HCT116 (cell line): ENCODE measurements around the gene LINS1. TPM values are rescaled to one million over a fixed set of nuclear protein-coding genes. Genes with fewer than 3 reads are reported as not detected.

ENCODE experiments used
- ATAC-seq: fragments of 200-7000 bp; cut with Tn5 transposase; 2 replicates; pipeline ENCODE4 v1.9.1; 2020; ENCODE audit warnings: mild to moderate bottlenecking, moderate library complexity
- BruUV-seq: library from RNA; stranded (reverse); fragments of 400-500 nt; replicated peaks from 2 replicates; lab custom pipeline; 2021; lab: Mats Ljungman, UMichigan
- CTCF ChIA-PET: fragments of 300-600 bp; sonication (Branson Sonifier 250); formaldehyde crosslinking; loops from one replicate; lab custom pipeline; 2021; ENCODE audit warnings: antibody characterized with exemption; lab: Charles Lee
- POLR2A ChIA-PET: fragments of 300-600, 350-600 bp; sonication (Branson Sonifier 250); formaldehyde crosslinking; loops from one replicate; lab custom pipeline; 2021; ENCODE audit warnings: antibody characterized with exemption; lab: Charles Lee
- RAD21 ChIA-PET, 2 experiments: fragments of 300-600 bp; sonication (Branson Sonifier 250); formaldehyde crosslinking; loops; one replicate each; lab custom pipeline; 2023; ENCODE audit warnings: low total read pairs in 2 of 2; ENCODE audit not compliant: uncharacterized antibody in 2 of 2, unreplicated experiment in 2 of 2, low non-redundant PET in 1 of 2; lab: Charles Lee
- DNase-seq: peaks from one replicate; pipeline ENCODE4 v3.0.0-alpha.2; 2010; ENCODE audit warnings: low read depth, low spot score
- H2AFZ ChIP-seq: fragments of 200-600 bp; shearing (Covaris generic), sonication (generic); 2 replicates; pipeline ENCODE4 v1.6.1; 2017; ENCODE audit warnings: low read depth, mixed run types, mixed read lengths, antibody characterized with exemption, low read length; ENCODE audit not compliant: poor library complexity, severe bottlenecking
- H3K27ac ChIP-seq: 2 replicates; pipeline ENCODE4 v1.5.1; 2012; ENCODE audit warnings: low read depth, low read length
- H3K27me3 ChIP-seq: fragments of 200-600 bp; sonication (generic); 2 replicates; pipeline ENCODE4 v1.6.1; 2016; ENCODE audit warnings: mixed run types, low read length, mixed read lengths; ENCODE audit not compliant: insufficient read depth
- H3K36me3 ChIP-seq, 2 experiments: fragments of 200-500 bp in 1 of 2; fragments of 200-600 bp in 1 of 2; sonication (Bioruptor generic) in 1 of 2; sonication (generic) in 1 of 2; 2 replicates each; pipeline versions ENCODE4 v1.5.1 to v1.6.1; 2014 to 2016; ENCODE audit warnings: low read length in 2 of 2, inconsistent platforms in 1 of 2, mixed read lengths in 1 of 2, mixed run types in 1 of 2; ENCODE audit not compliant: insufficient read depth in 2 of 2, control insufficient read depth in 1 of 2
- H3K4me1 ChIP-seq, 2 experiments: fragments of 200-600 bp in 1 of 2; sonication (generic) in 1 of 2; 2 replicates each; pipeline versions ENCODE4 v1.5.1 to v1.6.1; 2012 to 2017; ENCODE audit warnings: low read length in 2 of 2, inconsistent platforms in 1 of 2, mild to moderate bottlenecking in 1 of 2, mixed read lengths in 1 of 2, mixed run types in 1 of 2, moderate library complexity in 1 of 2; ENCODE audit not compliant: insufficient read depth in 2 of 2, control insufficient read depth in 1 of 2
- H3K4me2 ChIP-seq: fragments of 200-600 bp; sonication (generic); 2 replicates; pipeline ENCODE4 v1.6.1; 2017; ENCODE audit warnings: mixed run types, low read length, mixed read lengths
- H3K4me3 ChIP-seq, 2 experiments: fragments of 200-600 bp in 1 of 2; sonication (generic) in 1 of 2; replicated peaks in 1 of 2; 2 replicates each; pipeline ENCODE4 v1.5.1; 2011 to 2016; ENCODE audit warnings: low read length in 2 of 2, control low read depth in 1 of 2, low read depth in 1 of 2, mild to moderate bottlenecking in 1 of 2, mixed read lengths in 1 of 2, mixed run types in 1 of 2
- H3K79me2 ChIP-seq: fragments of 200-600 bp; sonication (generic); 2 replicates; pipeline ENCODE4 v1.6.1; 2017; ENCODE audit warnings: mild to moderate bottlenecking, mixed run types, low read length, moderate library complexity, mixed read lengths; ENCODE audit not compliant: insufficient read depth
- H3K9ac ChIP-seq: fragments of 200-600 bp; sonication (generic); 2 replicates; pipeline ENCODE4 v1.6.1; 2016; ENCODE audit warnings: low read length, mixed read lengths
- H3K9me2 ChIP-seq: fragments of 200-600 bp; sonication (generic), shearing (Covaris generic); 2 replicates; pipeline ENCODE4 v1.6.1; 2017; ENCODE audit warnings: mixed run types, mild to moderate bottlenecking, moderate library complexity; ENCODE audit not compliant: insufficient read depth
- H3K9me3 ChIP-seq, 2 experiments: fragments of 200-500 bp in 1 of 2; fragments of 200-600 bp in 1 of 2; sonication (Bioruptor generic) in 1 of 2; sonication (generic) in 1 of 2; 2 replicates each; pipeline ENCODE4 v1.6.1; 2014 to 2017; ENCODE audit warnings: low read length in 2 of 2, mixed read lengths in 2 of 2, inconsistent platforms in 1 of 2, low read depth in 1 of 2, mild to moderate bottlenecking in 1 of 2, mixed run types in 1 of 2, moderate library complexity in 1 of 2; ENCODE audit not compliant: control insufficient read depth in 1 of 2, insufficient read depth in 1 of 2
- H4K20me1 ChIP-seq: fragments of 200-600 bp; sonication (generic), shearing (Covaris generic); 2 replicates; pipeline ENCODE4 v1.6.1; 2017; ENCODE audit warnings: mixed run types, mild to moderate bottlenecking, moderate library complexity; ENCODE audit not compliant: insufficient read depth
- CBX3 ChIP-seq: IDR thresholded peaks from 2 replicates; pipeline ENCODE4 v1.6.1; 2012; ENCODE audit warnings: low read depth
- CEBPB ChIP-seq: IDR thresholded peaks from 2 replicates; pipeline ENCODE4 v1.6.1; 2012; ENCODE audit warnings: low read depth
- CTCF ChIP-seq, 3 experiments: fragments of 200-600 bp in 1 of 3; sonication (generic) in 1 of 3; IDR thresholded peaks in 2 of 3; conservative IDR thresholded peaks in 1 of 3; 2 replicates each; pipeline ENCODE4 v1.5.1; 2012 to 2017; ENCODE audit warnings: low read depth in 2 of 3, low read length in 2 of 3, antibody characterized with exemption in 1 of 3, borderline replicate concordance in 1 of 3, control low read depth in 1 of 3, mild to moderate bottlenecking in 1 of 3, mixed read lengths in 1 of 3, mixed run types in 1 of 3, moderate library complexity in 1 of 3; ENCODE audit not compliant: insufficient read depth in 1 of 3
- EGR1 ChIP-seq: IDR thresholded peaks from 2 replicates; pipeline ENCODE4 v1.6.1; 2012; ENCODE audit warnings: low read depth
- ELF1 ChIP-seq: IDR thresholded peaks from 2 replicates; pipeline ENCODE4 v1.6.1; 2012; ENCODE audit warnings: low read depth, borderline replicate concordance
- EZH2 ChIP-seq: fragments of 200-600 bp; sonication (generic); IDR thresholded peaks from 2 replicates; pipeline ENCODE4 v1.6.1; 2017; ENCODE audit warnings: antibody characterized with exemption, mixed run types
- FOSL1 ChIP-seq: IDR thresholded peaks from 2 replicates; pipeline ENCODE4 v1.6.1; 2012; ENCODE audit warnings: low read depth
- JUND ChIP-seq: IDR thresholded peaks from 2 replicates; pipeline ENCODE4 v1.6.1; 2012
- MAX ChIP-seq: IDR thresholded peaks from 2 replicates; pipeline ENCODE4 v1.6.1; 2012
- POLR2A ChIP-seq: IDR thresholded peaks from 2 replicates; pipeline ENCODE4 v1.7.0; 2011; ENCODE audit warnings: borderline replicate concordance; ENCODE audit not compliant: insufficient read depth, insufficient read length; ENCODE audit errors: extremely low read depth
- POLR2AphosphoS5 ChIP-seq: IDR thresholded peaks from 2 replicates; pipeline ENCODE4 v1.6.1; 2011; ENCODE audit warnings: mild to moderate bottlenecking, low read depth, low read length, moderate library complexity
- SIN3A ChIP-seq: IDR thresholded peaks from 2 replicates; pipeline ENCODE4 v1.6.1; 2012; ENCODE audit warnings: low read depth
- SRF ChIP-seq: IDR thresholded peaks from 2 replicates; pipeline ENCODE4 v1.6.1; 2012; ENCODE audit warnings: low read depth
- TCF7L2 ChIP-seq: IDR thresholded peaks from 2 replicates; pipeline ENCODE4 v1.7.0; 2011; ENCODE audit warnings: borderline replicate concordance, inconsistent platforms; ENCODE audit not compliant: insufficient read depth, insufficient read length; ENCODE audit errors: extremely low read depth
- YY1 ChIP-seq: IDR thresholded peaks from 2 replicates; pipeline ENCODE4 v1.6.1; 2011; ENCODE audit warnings: low read length, low read depth, moderate library complexity, mild to moderate bottlenecking; ENCODE audit not compliant: insufficient replicate concordance; ENCODE audit errors: extremely low read depth
- ZFX ChIP-seq: fragments of 450-650 bp; IDR thresholded peaks from 2 replicates; pipeline ENCODE4 v1.6.1; 2017
- ZNF274 ChIP-seq: fragments of 200-500 bp; sonication (Bioruptor generic); IDR thresholded peaks from 2 replicates; pipeline ENCODE4 v1.6.1; 2014; ENCODE audit warnings: mild to moderate bottlenecking, low read depth, low read length, inconsistent platforms
- intact Hi-C: fragments of 100-400 bp; cut with micrococcal nuclease; formaldehyde crosslinking; loops from 2 replicates; pipeline ENCODE4 v1.10.0; 2022
- total RNA-seq: library from RNA; stranded (reverse); gene quantifications from one replicate; pipeline ENCODE4 v1.2.1, GENCODE V29; 2021; ENCODE audit not compliant: unreplicated experiment
- TF ChIP-seq, protein P1 (sequence below): IDR thresholded peaks from 2 replicates; pipeline ENCODE4 v1.6.1; 2012; ENCODE audit warnings: low read depth
- TF ChIP-seq, protein P2 (sequence below): IDR thresholded peaks from 2 replicates; pipeline ENCODE4 v1.6.1; 2012

The LINS1 gene
- total RNA-seq, 1 experiment from 2014 or later: 14.7 TPM

DNA sequence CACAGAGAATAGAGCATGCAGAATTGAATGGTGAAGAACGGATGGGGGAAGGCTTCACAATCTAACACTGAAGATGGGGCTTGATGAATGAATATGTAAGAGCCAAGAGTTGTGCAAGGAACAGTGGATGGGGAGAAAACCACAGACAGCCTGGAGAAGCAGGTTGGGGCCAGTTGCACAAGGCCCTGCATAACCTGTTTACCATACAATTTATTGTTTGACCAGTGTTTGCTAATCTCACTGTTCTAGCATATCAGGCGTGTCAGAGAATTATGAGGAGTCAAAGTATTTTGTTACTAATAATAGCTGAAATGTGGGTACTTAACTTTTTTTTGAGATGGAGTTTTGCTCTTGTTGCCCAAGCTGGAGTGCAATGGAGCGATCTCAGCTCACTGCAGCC is 36.4 kb downstream of the LINS1 start:
- Histone ChIP-seq H2AFZ (no peak overlapping the region), H3K36me3 (peaks cover 0 to 9% of the 10 kb centered on the region in 2 experiments; a peak in 3 of 4 replicates), H3K9me2 (no peaks in the 10 kb centered on the region), H3K9me3 (no peaks in the 10 kb centered on the region), H4K20me1 (no peaks in the 10 kb centered on the region), H3K9ac (no peak overlapping the region)
- CTCF ChIA-PET: no interaction called here
- POLR2A ChIA-PET: no interaction called here
- intact Hi-C loops: no loop called here
- RAD21 ChIA-PET: no interaction called here
- TF ChIP-seq, protein P1, sequence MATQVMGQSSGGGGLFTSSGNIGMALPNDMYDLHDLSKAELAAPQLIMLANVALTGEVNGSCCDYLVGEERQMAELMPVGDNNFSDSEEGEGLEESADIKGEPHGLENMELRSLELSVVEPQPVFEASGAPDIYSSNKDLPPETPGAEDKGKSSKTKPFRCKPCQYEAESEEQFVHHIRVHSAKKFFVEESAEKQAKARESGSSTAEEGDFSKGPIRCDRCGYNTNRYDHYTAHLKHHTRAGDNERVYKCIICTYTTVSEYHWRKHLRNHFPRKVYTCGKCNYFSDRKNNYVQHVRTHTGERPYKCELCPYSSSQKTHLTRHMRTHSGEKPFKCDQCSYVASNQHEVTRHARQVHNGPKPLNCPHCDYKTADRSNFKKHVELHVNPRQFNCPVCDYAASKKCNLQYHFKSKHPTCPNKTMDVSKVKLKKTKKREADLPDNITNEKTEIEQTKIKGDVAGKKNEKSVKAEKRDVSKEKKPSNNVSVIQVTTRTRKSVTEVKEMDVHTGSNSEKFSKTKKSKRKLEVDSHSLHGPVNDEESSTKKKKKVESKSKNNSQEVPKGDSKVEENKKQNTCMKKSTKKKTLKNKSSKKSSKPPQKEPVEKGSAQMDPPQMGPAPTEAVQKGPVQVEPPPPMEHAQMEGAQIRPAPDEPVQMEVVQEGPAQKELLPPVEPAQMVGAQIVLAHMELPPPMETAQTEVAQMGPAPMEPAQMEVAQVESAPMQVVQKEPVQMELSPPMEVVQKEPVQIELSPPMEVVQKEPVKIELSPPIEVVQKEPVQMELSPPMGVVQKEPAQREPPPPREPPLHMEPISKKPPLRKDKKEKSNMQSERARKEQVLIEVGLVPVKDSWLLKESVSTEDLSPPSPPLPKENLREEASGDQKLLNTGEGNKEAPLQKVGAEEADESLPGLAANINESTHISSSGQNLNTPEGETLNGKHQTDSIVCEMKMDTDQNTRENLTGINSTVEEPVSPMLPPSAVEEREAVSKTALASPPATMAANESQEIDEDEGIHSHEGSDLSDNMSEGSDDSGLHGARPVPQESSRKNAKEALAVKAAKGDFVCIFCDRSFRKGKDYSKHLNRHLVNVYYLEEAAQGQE: no peak
- TF ChIP-seq CBX3 (no peak), CEBPB (no peak), CTCF (IDR thresholded peaks at IDR 0.05 in 2 of 3, conservative IDR thresholded peaks at IDR 0.05 in 1 of 3; ENCODE audit: borderline replicate concordance in 1 of 3, insufficient read depth in 1 of 3, low read depth in 2 of 3, low read length in 2 of 3) (no peak), SRF (no peak), EGR1 (no peak), ELF1 (no peak), YY1 (no peak), EZH2 (no peak), SIN3A (no peak), POLR2AphosphoS5 (no peak), POLR2A (no peak), TCF7L2 (no peak), FOSL1 (no peak), MAX (no peak), JUND (no peak), ZFX (no peak), ZNF274 (no peak)
- TF ChIP-seq, protein P2, sequence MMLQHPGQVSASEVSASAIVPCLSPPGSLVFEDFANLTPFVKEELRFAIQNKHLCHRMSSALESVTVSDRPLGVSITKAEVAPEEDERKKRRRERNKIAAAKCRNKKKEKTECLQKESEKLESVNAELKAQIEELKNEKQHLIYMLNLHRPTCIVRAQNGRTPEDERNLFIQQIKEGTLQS: no peak
- TF ChIP-seq, all 23 proteins: peak for 0
- BruUV-seq: no TSS peak
- Histone ChIP-seq H3K4me2 (no peak overlapping the region), H3K27me3 (no peaks in the 10 kb centered on the region), H3K4me3 (no peak overlapping the region), H3K4me1 (no peaks in the 10 kb centered on the region), H3K27ac (no peak overlapping the region), H3K79me2 (no peaks in the 10 kb centered on the region)
- ATAC-seq (no peak), DNase-seq (no peak)
